Activated naive CD4-positive, alpha-beta T cell treated with anti-CD3 and anti-CD28 coated beads for 36 hours (primary cell): ENCODE data around the gene EFTUD2. TPM values are rescaled to one million over a fixed set of nuclear protein-coding genes. Genes with fewer than 3 reads are reported as not detected.
A peak's percentile ranks its signal among the peaks of the same experiment; 100 is the strongest.

Source experiments
- CTCF ChIA-PET: fragments of 350-600 bp; sonication (Branson Sonifier 250); formaldehyde crosslinking; loops from one replicate; lab custom pipeline; 2021; ENCODE audit warnings: antibody characterized with exemption; lab: Charles Lee
- DNase-seq: peaks from one replicate; pipeline ENCODE4 v3.0.0-alpha.2; 2020
- H3K27ac Mint-ChIP-seq: one replicate; pipeline ENCODE4 v1.8.0; 2021; ENCODE audit warnings: mild to moderate bottlenecking, mixed read lengths
- H3K27me3 Mint-ChIP-seq: one replicate; pipeline ENCODE4 v1.8.0; 2021; ENCODE audit warnings: low read depth, mixed read lengths
- H3K36me3 Mint-ChIP-seq: one replicate; pipeline ENCODE4 v1.8.0; 2021; ENCODE audit warnings: low read depth, mixed read lengths
- H3K4me1 Mint-ChIP-seq: one replicate; pipeline ENCODE4 v1.8.0; 2021; ENCODE audit warnings: low read depth, mixed read lengths
- H3K4me3 Mint-ChIP-seq: one replicate; pipeline ENCODE4 v1.8.0; 2021; ENCODE audit warnings: mild to moderate bottlenecking, moderate library complexity, mixed read lengths
- H3K9me3 Mint-ChIP-seq: one replicate; pipeline ENCODE4 v1.8.0; 2021; ENCODE audit warnings: mixed read lengths
- intact Hi-C: fragments of 100-400 bp; cut with micrococcal nuclease; formaldehyde crosslinking; loops from one replicate; pipeline ENCODE4 v1.15.1; 2023
- total RNA-seq, 2 experiments: library from RNA; stranded (reverse); gene quantifications; one replicate each; pipeline ENCODE4 v1.2.3, GENCODE V29; 2021

Gene EFTUD2
- total RNA-seq, 2 experiments from 2014 or later = 170 to 176 TPM

- H3K4me1 Mint-ChIP-seq = no peaks in the 10 kb centered on the region
- CTCF ChIA-PET = interaction anchor here (0.7 to 10.5 kb wide), 5 partner anchors 9 to 329 kb away, joined by 3 to 147 read pairs (median 3); no protein-coding TSS in a partner anchor
- H3K27me3 Mint-ChIP-seq = no peaks in the 10 kb centered on the region
- peaks cover 33% of the 10 kb centered on the region for H3K36me3 Mint-ChIP-seq
- intact Hi-C loops = loop anchor here (10.0 kb wide), 1 partner anchor 333 kb away; no protein-coding TSS in a partner anchor
- H3K9me3 Mint-ChIP-seq = no peaks in the 10 kb centered on the region
- H3K27ac Mint-ChIP-seq = peak overlapping the region; percentile 38
- no peak overlapping the region for H3K4me3 Mint-ChIP-seq
- DNase-seq = no peak
Measured at GRCh38 chr17:44867841-44868240, 31.4 kb downstream of the EFTUD2 start.

GRCh38 chr17:44865931-44866330 is 33.3 kb downstream of the EFTUD2 start:
- no peaks in the 10 kb centered on the region for H3K27me3 Mint-ChIP-seq
- intact Hi-C loops = loop anchor here (1.0 to 10.0 kb wide), 3 partner anchors 87 to 331 kb away; no protein-coding TSS in a partner anchor
- CTCF ChIA-PET = interaction anchor here (0.7 to 10.5 kb wide), 5 partner anchors 8 to 98 kb away, joined by 3 to 147 read pairs (median 3); no protein-coding TSS in a partner anchor
- DNase-seq = no peak
- H3K27ac Mint-ChIP-seq = no peak overlapping the region
- H3K36me3 Mint-ChIP-seq = peaks cover 29% of the 10 kb centered on the region
- no peaks in the 10 kb centered on the region for H3K4me1 Mint-ChIP-seq
- H3K4me3 Mint-ChIP-seq = no peak overlapping the region
- H3K9me3 Mint-ChIP-seq = no peaks in the 10 kb centered on the region

DNA sequence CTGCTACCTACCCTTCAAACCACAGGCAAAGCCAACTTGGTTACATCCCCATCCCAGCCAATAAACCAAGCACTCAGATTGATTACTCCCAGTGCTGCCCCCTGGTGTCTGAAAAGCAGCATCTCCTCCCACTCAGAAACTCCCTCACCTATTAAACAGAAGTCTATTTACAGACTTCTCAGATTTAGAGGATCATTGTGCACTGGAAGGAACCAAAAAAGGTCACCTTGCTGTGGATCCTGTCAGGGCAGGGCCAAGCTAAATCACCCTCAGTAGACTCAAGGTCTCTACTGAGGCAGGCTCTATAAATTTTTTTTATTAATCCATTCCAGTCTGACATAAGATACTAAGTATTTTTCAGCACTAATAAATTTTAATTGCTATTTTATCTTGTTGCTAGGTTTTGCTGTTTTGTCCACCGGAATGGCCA is 34.0 kb downstream of the EFTUD2 start:
- Mint-ChIP-seq H3K27me3 (no peaks in the 10 kb centered on the region), H3K27ac (no peak overlapping the region), H3K4me1 (no peaks in the 10 kb centered on the region), H3K4me3 (no peak overlapping the region), H3K36me3 (peaks cover 30% of the 10 kb centered on the region), H3K9me3 (no peaks in the 10 kb centered on the region)
- peak; percentile 78 for DNase-seq
- CTCF ChIA-PET = interaction anchor here (1.0 to 10.5 kb wide), 5 partner anchors 9 to 88 kb away, joined by 3 to 147 read pairs (median 4); no protein-coding TSS in a partner anchor
- intact Hi-C loops = loop anchor here (1.0 to 10.0 kb wide), 3 partner anchors 86 to 330 kb away; no protein-coding TSS in a partner anchor

DNA sequence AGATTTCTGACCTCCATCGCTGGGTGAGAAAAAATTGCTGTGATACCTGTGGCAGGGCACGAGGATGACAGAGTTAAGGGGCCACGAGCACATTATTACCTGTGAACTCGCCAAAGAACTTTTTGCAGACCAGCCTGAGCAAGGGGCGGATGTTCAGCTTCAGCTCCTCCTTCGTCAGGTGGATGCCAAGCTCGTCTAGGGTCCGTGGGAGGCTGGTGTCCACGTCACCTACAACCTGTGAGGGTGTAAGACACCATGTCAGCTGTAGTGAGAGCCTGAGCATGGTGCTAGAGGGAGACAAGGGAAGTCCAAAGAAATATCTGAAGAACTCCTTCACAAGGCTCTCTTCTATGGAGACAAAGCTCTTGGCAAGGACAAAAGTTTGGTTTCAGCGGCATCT is 34.4 kb downstream of the EFTUD2 start:
- Mint-ChIP-seq H3K4me1 (no peaks in the 10 kb centered on the region), H3K36me3 (peaks cover 31% of the 10 kb centered on the region), H3K27me3 (no peaks in the 10 kb centered on the region), H3K4me3 (no peak overlapping the region), H3K9me3 (no peaks in the 10 kb centered on the region), H3K27ac (no peak overlapping the region)
- CTCF ChIA-PET = interaction anchor here (0.9 to 10.5 kb wide), 7 partner anchors 8 to 88 kb away, joined by 3 to 147 read pairs (median 3); no protein-coding TSS in a partner anchor
- intact Hi-C loops = loop anchor here (1.0 to 10.0 kb wide), 3 partner anchors 86 to 330 kb away; no protein-coding TSS in a partner anchor
- DNase-seq = no peak

DNA sequence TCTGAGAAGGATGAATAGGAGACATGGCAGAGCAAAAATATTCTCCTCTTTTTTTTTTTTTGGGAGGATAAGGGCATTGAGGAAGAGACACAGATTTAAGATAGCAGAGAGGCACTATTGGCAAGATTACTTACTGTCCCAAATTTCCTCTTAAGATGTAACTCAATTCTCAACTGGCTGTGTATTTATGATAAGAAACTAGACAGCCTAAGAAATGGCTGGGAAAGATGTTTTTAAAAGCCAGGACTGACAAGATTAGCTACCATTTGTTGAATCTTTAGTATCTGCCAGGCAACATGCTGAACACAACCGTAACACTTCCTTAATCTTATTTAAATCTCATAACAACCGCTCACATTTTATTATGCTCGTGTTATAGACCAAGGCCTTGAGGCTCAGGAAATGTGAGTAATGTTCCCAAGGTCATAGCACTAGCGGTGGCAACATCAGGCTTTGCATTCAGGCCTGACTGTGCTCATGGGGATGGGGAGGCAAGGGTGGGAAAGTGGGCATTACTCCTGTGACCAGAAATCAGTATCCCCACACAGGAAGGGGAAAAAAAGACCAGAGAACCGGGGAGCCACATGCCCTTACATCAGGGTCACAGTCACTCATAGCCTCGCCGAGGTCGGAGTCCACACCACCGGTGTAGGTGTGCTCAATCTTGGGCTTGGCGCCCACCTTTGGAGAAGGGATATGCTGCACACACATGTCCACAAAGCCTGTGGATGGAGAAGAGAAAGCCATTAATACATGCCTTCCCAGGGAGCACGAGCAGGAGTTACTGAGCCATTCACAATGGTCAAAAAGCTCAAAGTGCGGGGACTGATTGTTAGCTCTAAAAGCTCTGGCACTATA is 36.0 kb downstream of the EFTUD2 start:
- DNase-seq = no peak
- intact Hi-C loops = loop anchor here (10.0 kb wide), 1 partner anchor 328 kb away; no protein-coding TSS in a partner anchor
- Mint-ChIP-seq H3K27ac (no peak overlapping the region), H3K27me3 (no peaks in the 10 kb centered on the region), H3K36me3 (peaks cover 35% of the 10 kb centered on the region), H3K4me3 (no peak overlapping the region), H3K4me1 (no peaks in the 10 kb centered on the region), H3K9me3 (no peaks in the 10 kb centered on the region)
- CTCF ChIA-PET = interaction anchor here (0.7 to 10.5 kb wide), 6 partner anchors 10 to 579 kb away, joined by 3 to 147 read pairs (median 4); no protein-coding TSS in a partner anchor

- DNase-seq = no peak
- H3K27ac Mint-ChIP-seq = no peak overlapping the region
- H3K27me3 Mint-ChIP-seq = no peaks in the 10 kb centered on the region
- H3K4me3 Mint-ChIP-seq = no peak overlapping the region
- H3K9me3 Mint-ChIP-seq = no peaks in the 10 kb centered on the region
- intact Hi-C loops = loop anchor here (10.0 kb wide), 1 partner anchor 328 kb away; no protein-coding TSS in a partner anchor
- peaks cover 37% of the 10 kb centered on the region for H3K36me3 Mint-ChIP-seq
- CTCF ChIA-PET = interaction anchor here (1.0 to 10.5 kb wide), 4 partner anchors 11 to 237 kb away, joined by 3 to 147 read pairs (median 4); no protein-coding TSS in a partner anchor
- no peaks in the 10 kb centered on the region for H3K4me1 Mint-ChIP-seq
Measured at GRCh38 chr17:44862278-44862914, 36.8 kb downstream of the EFTUD2 start.

DNA sequence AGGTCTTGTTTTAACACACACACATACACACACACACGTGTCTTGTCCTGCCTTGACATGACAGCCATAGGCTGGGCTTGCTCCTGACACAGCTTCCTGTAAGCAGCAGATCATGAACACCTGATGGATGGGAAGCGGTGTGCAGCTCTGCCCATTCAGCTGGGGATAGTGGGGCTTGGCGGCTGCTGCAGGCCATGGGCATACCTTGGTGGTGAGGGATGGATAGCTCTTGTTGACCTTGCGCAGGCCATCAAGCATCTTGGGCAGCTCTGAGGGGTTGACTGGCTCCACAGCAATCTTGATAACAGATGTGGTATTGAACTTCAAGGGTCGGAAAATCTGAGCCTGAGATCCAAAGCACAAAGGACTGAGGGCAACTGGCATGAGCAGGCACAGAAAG is 39.5 kb downstream of the EFTUD2 start:
- no peak for DNase-seq
- H3K27ac Mint-ChIP-seq = no peak overlapping the region
- no peaks in the 10 kb centered on the region for H3K4me1 Mint-ChIP-seq
- no peaks in the 10 kb centered on the region for H3K27me3 Mint-ChIP-seq
- CTCF ChIA-PET = no interaction called here
- H3K9me3 Mint-ChIP-seq = no peaks in the 10 kb centered on the region
- peaks cover 50% of the 10 kb centered on the region for H3K36me3 Mint-ChIP-seq
- intact Hi-C loops = loop anchor here (10.0 kb wide), 1 partner anchor 325 kb away; no protein-coding TSS in a partner anchor
- no peak overlapping the region for H3K4me3 Mint-ChIP-seq

DNA sequence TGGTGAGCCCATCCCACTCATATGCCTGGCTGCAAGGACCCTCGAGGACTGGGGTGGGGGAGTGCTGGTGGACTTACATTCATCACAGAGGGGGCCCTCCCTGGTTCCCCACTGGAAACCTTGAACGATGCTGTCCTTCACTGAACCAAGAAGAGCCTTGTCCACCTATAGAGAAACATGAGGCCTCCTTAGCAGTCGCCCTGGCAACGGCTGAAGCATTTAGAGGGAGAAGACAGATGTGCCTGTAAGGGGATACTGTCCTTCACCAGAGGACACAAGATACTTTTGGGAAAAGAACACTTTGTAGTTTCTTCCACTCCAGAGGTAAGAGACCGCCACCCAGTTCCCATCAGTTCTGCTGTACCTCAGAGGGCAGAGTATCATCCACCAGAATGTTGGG is 45.1 kb downstream of the EFTUD2 start:
- no peak for DNase-seq
- no peak overlapping the region for H3K4me3 Mint-ChIP-seq
- no peak overlapping the region for H3K27ac Mint-ChIP-seq
- no peaks in the 10 kb centered on the region for H3K4me1 Mint-ChIP-seq
- H3K9me3 Mint-ChIP-seq = no peaks in the 10 kb centered on the region
- CTCF ChIA-PET = interaction anchor here (1.0 kb wide), 1 partner anchor 27 kb away, joined by 3 read pairs; no protein-coding TSS in a partner anchor
- H3K27me3 Mint-ChIP-seq = no peaks in the 10 kb centered on the region
- intact Hi-C loops = no loop called here
- H3K36me3 Mint-ChIP-seq = peaks cover 47% of the 10 kb centered on the region

DNA sequence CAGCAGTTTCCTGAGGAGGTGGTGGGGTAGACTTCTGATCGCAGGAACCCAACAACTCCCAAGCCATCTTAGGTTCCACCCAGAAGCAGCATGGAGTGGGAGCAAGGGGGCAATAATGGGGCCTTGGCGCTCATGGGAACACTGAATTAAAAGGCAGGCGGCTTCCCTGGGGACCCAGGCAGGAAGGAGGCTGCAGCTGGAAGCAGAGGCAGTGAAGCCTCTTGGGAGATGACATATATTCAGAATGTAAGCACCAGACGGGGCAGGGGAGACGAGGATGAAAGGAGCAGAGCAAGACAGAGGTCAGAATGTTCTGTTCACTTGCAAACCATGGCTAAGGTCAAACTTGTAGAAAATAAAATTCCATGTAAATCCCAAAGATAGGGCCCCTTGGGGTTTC is 48.6 kb downstream of the EFTUD2 start:
- Mint-ChIP-seq H3K27me3 (no peaks in the 10 kb centered on the region), H3K36me3 (peaks cover 32% of the 10 kb centered on the region), H3K27ac (no peak overlapping the region), H3K9me3 (no peaks in the 10 kb centered on the region), H3K4me3 (no peak overlapping the region), H3K4me1 (no peaks in the 10 kb centered on the region)
- DNase-seq = no peak
- CTCF ChIA-PET = interaction anchor here (0.6 to 1.1 kb wide), 3 partner anchors 14 to 86 kb away, joined by 3 to 5 read pairs (median 3); no protein-coding TSS in a partner anchor
- intact Hi-C loops = no loop called here

DNA sequence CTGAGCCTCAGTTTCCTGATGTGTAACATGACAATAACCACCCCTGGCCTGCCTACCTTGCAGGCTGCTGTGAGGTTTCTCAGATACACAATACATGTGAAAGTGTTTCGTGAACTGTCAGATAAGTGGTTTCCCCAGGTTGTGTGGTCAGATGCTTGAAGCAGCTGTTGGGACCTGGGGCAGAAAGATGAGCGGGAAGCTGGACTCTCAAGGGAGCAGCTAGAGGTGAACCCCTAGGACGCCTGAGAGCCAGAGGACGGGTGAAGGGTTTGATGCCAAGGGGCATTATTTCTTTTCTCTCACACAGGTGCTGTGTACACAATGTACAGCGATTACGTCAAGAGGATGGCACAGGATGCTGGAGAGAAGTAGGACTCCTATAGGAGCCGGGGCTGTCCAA is 49.2 kb downstream of the EFTUD2 start:
- no peaks in the 10 kb centered on the region for H3K9me3 Mint-ChIP-seq
- H3K4me1 Mint-ChIP-seq = no peaks in the 10 kb centered on the region
- intact Hi-C loops = no loop called here
- no peaks in the 10 kb centered on the region for H3K27me3 Mint-ChIP-seq
- H3K4me3 Mint-ChIP-seq = no peak overlapping the region
- DNase-seq = no peak
- H3K36me3 Mint-ChIP-seq = peaks cover 30% of the 10 kb centered on the region
- CTCF ChIA-PET = interaction anchor here (0.6 kb wide), 1 partner anchor 13 kb away, joined by 3 read pairs; no protein-coding TSS in a partner anchor
- no peak overlapping the region for H3K27ac Mint-ChIP-seq

- no peak for DNase-seq
- H3K4me1 Mint-ChIP-seq = no peaks in the 10 kb centered on the region
- no peaks in the 10 kb centered on the region for H3K9me3 Mint-ChIP-seq
- no peak overlapping the region for H3K4me3 Mint-ChIP-seq
- H3K27ac Mint-ChIP-seq = no peak overlapping the region
- H3K27me3 Mint-ChIP-seq = no peaks in the 10 kb centered on the region
- intact Hi-C loops = no loop called here
- H3K36me3 Mint-ChIP-seq = peaks cover 20% of the 10 kb centered on the region
- CTCF ChIA-PET = interaction anchor here (0.6 to 1.5 kb wide), 4 partner anchors 19 to 198 kb away, joined by 3 to 4 read pairs (median 4); partner anchors contain the start of gene GJC1
Measured at GRCh38 chr17:44848961-44849489, 50.2 kb downstream of the EFTUD2 start.
